Thyroid gland (tissue), 4 donors: ENCODE data around the gene UGT1A5. TPM values are rescaled to one million over a fixed set of nuclear protein-coding genes. Genes with fewer than 3 reads are reported as not detected.
"Not testable (repeated sequence)": the region's sequence is repeated elsewhere in the genome, so short reads cannot be mapped to it uniquely, and the experiment has no call there.

Source experiments
- DNase-seq, 2 donors: peaks; one replicate each; pipeline ENCODE4 v3.0.0-alpha.2; 2019
- H3K27ac ChIP-seq, 3 donors: fragments of 200-600 bp; sonication (generic); 1 replicate in 2 of 3; 2 replicates in 1 of 3; pipeline ENCODE4 v1.5.1; 2016 to 2019; ENCODE audit warnings: mild to moderate bottlenecking in 1 of 3, moderate library complexity in 1 of 3
- H3K27me3 ChIP-seq: fragments of 200-600 bp; sonication (generic); one replicate; pipeline ENCODE4 v1.5.1; 2019
- H3K36me3 ChIP-seq, 2 donors: fragments of 200-600 bp; sonication (generic); one replicate each; pipeline ENCODE4 v1.5.1; 2016 to 2019
- H3K4me1 ChIP-seq, 2 donors: fragments of 200-600 bp; sonication (generic); one replicate each; pipeline ENCODE4 v1.5.1; 2017 to 2019
- H3K4me3 ChIP-seq, 3 donors: fragments of 200-600 bp; sonication (generic); replicated peaks in 1 of 3; 1 replicate in 2 of 3; 2 replicates in 1 of 3; pipeline ENCODE4 v1.5.1; 2016; ENCODE audit warnings: mild to moderate bottlenecking in 1 of 3
- H3K9me3 ChIP-seq: fragments of 200-600 bp; sonication (generic); one replicate; pipeline ENCODE4 v1.5.1; 2017
- CTCF ChIP-seq, 6 experiments: fragments of 200-600 bp in 3 of 6; fragments of 450-650 bp in 3 of 6; sonication (generic) in 3 of 6; IDR thresholded peaks; one replicate each; pipeline ENCODE4 v1.5.1; 2016 to 2019; ENCODE audit warnings: antibody characterized with exemption in 6 of 6, mild to moderate bottlenecking in 2 of 6, inconsistent platforms in 1 of 6, moderate library complexity in 1 of 6
- POLR2A ChIP-seq, 2 donors: fragments of 450-650 bp; IDR thresholded peaks; one replicate each; pipeline ENCODE4 v1.6.1; 2017; ENCODE audit warnings: antibody characterized with exemption in 2 of 2, mild to moderate bottlenecking in 2 of 2, moderate library complexity in 1 of 2
- WGBS, 2 donors: methylation state at CpG; one replicate each; pipeline ENCODE4 v1.1.5; 2017; 5-methylcytosine and 5-hydroxymethylcytosine counted together
- intact Hi-C: fragments of 100-400 bp; cut with DNase I; formaldehyde crosslinking; loops from one replicate; pipeline ENCODE4 v1.15.1; 2023
- total RNA-seq, 4 donors: library from RNA; depleted of rRNA; stranded (reverse); fragments of >200 nt; gene quantifications; one replicate each; pipeline ENCODE4 v1.2.3, GENCODE V29; 2016

UGT1A5 gene
- total RNA-seq, 4 donors from 2014 or later, result 0.89 to 2.9 (median 1.3) TPM

GRCh38 chr2:233747283-233747544 lies 34.5 kb downstream of the UGT1A5 start:
- Histone ChIP-seq H3K9me3 (no peaks in the 10 kb centered on the region), H3K4me1 (no peaks in the 10 kb centered on the region), H3K4me3 (no peak overlapping the region), H3K27ac (no peak overlapping the region), H3K36me3 (no peaks in the 10 kb centered on the region), H3K27me3 (no peaks in the 10 kb centered on the region)
- intact Hi-C loops, result no loop called here
- DNase-seq, result no peak
- TF ChIP-seq POLR2A (IDR thresholded peaks at IDR 0.05) (no peak), CTCF (IDR thresholded peaks at IDR 0.05) (no peak)
- 86 to 99% methylated on average over 5 to 6 of the region's 6 CpGs for WGBS, 2 donors

GRCh38 chr2:233750689-233751088 lies 38.0 kb downstream of the UGT1A5 start:
- WGBS, 2 donors, result 74 to 92% methylated on average over 2 of the region's 2 CpGs
- intact Hi-C loops, H3K4me3 ChIP-seq, H3K4me1 ChIP-seq, H3K27ac ChIP-seq, H3K9me3 ChIP-seq, H3K36me3 ChIP-seq, H3K27me3 ChIP-seq, DNase-seq: not testable (repeated sequence)

- DNase-seq, H3K27ac ChIP-seq, H3K4me3 ChIP-seq, H3K4me1 ChIP-seq, H3K27me3 ChIP-seq, H3K9me3 ChIP-seq, H3K36me3 ChIP-seq, intact Hi-C loops: not testable (repeated sequence)
- 79 to 86% methylated on average over 2 of the region's 2 CpGs for WGBS, 2 donors
Measured at GRCh38 chr2:233751212-233752009, 38.7 kb downstream of the UGT1A5 start.

- 88 to 95% methylated on average over 32 to 42 of the region's 44 CpGs for WGBS, 2 donors
- DNase-seq, result no peak
- H3K27ac ChIP-seq, result no peak overlapping the region
- intact Hi-C loops, result no loop called here
- no peaks in the 10 kb centered on the region for H3K9me3 ChIP-seq
- no peak overlapping the region for H3K4me3 ChIP-seq
- no peaks in the 10 kb centered on the region for H3K36me3 ChIP-seq
- TF ChIP-seq POLR2A (IDR thresholded peaks at IDR 0.05) (no peak), CTCF (IDR thresholded peaks at IDR 0.05) (no peak)
- H3K27me3 ChIP-seq, result no peaks in the 10 kb centered on the region
- no peaks in the 10 kb centered on the region for H3K4me1 ChIP-seq
Measured at GRCh38 chr2:233754872-233755611, 42.3 kb downstream of the UGT1A5 start.

GRCh38 chr2:233756429-233757081 lies 43.8 kb downstream of the UGT1A5 start:
- TF ChIP-seq POLR2A (IDR thresholded peaks at IDR 0.05), result no peak
- no peak for TF ChIP-seq CTCF (IDR thresholded peaks at IDR 0.05)
- Histone ChIP-seq H3K9me3 (no peaks in the 10 kb centered on the region), H3K36me3 (no peaks in the 10 kb centered on the region), H3K4me3 (no peak overlapping the region), H3K27ac (no peak overlapping the region), H3K27me3 (no peaks in the 10 kb centered on the region), H3K4me1 (no peaks in the 10 kb centered on the region)
- WGBS, 2 donors, result 81 to 82% methylated on average over 7 of the region's 7 CpGs
- no peak for DNase-seq
- intact Hi-C loops, result no loop called here

- TF ChIP-seq POLR2A (IDR thresholded peaks at IDR 0.05) (no peak), CTCF (IDR thresholded peaks at IDR 0.05) (no peak)
- Histone ChIP-seq H3K36me3 (no peaks in the 10 kb centered on the region), H3K27ac (no peak overlapping the region), H3K4me3 (no peak overlapping the region), H3K4me1 (no peaks in the 10 kb centered on the region), H3K9me3 (no peaks in the 10 kb centered on the region), H3K27me3 (no peaks in the 10 kb centered on the region)
- DNase-seq, result no peak
- intact Hi-C loops, result no loop called here
Measured at GRCh38 chr2:233758141-233758540, 45.4 kb downstream of the UGT1A5 start.
